LNCaP clone FGC (cell line): ENCODE measurements around the gene ERBB3.
"Not testable (repeated sequence)": the region's sequence is repeated elsewhere in the genome, so short reads cannot be mapped to it uniquely, and the experiment has no call there.

ENCODE experiments used
- DNase-seq: peaks from one replicate; pipeline ENCODE4 v3.0.0-alpha.2; 2011; ENCODE audit warnings: low read depth
- H3K4me3 ChIP-seq: 2 replicates; pipeline ENCODE4 v1.5.1; 2011; ENCODE audit warnings: mild to moderate bottlenecking, low read depth, low read length, control low read depth
- CTCF ChIP-seq: IDR thresholded peaks from 2 replicates; pipeline ENCODE4 v1.5.1; 2012; ENCODE audit warnings: mild to moderate bottlenecking; ENCODE audit not compliant: control insufficient read depth, insufficient read depth; ENCODE audit errors: extremely low read depth

Gene ERBB3

GRCh38 chr12:56061982-56062381 is 18.0 kb upstream of the ERBB3 start:
- no peak for DNase-seq
- TF ChIP-seq CTCF: no peak

DNA sequence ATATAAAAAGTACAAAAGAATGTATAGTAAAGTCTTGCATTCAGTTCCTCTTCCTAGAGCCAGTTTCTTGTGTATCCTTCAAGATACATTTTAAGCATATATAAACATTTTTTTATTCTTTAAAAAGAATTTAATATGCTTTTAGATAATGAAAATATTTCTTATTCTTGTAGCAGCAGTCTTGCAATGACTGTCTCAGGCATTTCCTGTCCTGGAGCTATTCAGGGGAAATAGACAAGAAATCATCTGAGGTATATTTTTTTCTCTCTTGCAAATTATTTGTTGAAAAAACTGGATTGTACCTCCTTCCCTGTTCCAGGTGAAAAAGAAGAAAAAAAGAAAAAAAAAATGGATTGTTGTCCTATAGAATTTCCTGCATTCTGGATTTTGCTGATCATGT is 17.0 kb upstream of the ERBB3 start:
- no peak for DNase-seq
- no peak for TF ChIP-seq CTCF
- no peak overlapping the region for H3K4me3 ChIP-seq

More at GRCh38 chr12:56061982-56062381, 18.0 kb upstream of the ERBB3 start:
- no peak overlapping the region for H3K4me3 ChIP-seq

DNA sequence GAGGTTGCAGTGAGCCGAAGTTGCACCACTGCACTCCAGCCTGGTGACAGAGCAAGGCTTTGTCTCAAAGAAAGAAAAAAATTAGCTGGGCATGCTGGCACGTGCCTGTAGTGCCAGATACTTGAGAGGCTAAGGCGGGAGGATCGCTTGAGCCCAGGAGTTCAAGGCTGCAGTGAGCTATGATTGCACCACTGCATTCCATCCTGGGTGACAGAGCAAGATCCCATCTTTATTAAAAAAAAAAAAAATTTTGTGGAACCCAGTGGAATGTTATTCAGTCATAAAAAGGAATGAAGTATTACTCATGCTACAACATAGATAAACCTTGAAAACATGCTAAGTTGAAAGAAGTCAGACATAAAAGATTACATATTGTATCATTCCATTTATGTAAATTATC is 8.3 kb upstream of the ERBB3 start:
- no peak for TF ChIP-seq CTCF
- DNase-seq: no peak
- H3K4me3 ChIP-seq: no peak overlapping the region

DNA sequence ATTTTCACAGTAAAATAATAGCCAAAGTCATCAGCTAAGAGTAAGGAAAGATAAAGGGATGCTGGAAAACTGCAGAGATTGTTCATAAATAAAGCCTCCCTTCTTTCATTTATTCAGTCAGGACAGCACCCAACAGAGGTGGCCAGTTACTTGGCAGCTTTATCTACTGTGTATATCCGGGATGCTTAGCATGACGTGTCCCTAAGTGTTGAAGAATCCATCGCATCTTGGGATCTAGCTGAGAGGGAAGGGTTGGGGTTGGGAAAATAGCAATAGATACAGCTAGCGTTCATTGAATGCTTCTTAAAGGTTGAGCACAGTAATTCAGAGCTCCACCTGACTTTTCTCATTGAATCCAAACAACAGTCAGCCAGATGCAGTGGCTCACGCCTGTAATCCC is 5.6 kb upstream of the ERBB3 start:
- no peak for TF ChIP-seq CTCF
- H3K4me3 ChIP-seq: no peak overlapping the region
- DNase-seq: no peak

GRCh38 chr12:56077966-56078365 is 2.0 kb upstream of the ERBB3 start:
- DNase-seq, H3K4me3 ChIP-seq: not testable (repeated sequence)

DNA sequence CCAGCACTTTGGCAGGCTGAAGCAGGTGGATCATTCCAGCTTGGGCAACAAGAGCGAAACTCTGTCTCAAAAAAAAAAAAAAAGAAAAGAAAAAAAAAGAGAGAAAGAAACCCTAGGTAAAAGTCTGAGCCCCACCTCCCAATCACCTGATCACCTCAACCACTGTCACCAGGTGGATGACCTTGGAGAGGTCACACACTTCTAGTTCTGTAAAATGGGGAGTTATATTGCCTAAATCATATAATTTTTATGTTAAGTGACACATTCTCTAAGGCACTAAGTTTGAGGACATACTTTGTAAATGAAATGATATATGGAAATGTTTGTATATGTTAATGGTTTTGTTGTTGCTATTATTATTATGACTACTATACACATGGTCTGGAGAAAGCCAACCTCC is 1.5 kb upstream of the ERBB3 start:
- no peak for TF ChIP-seq CTCF
- H3K4me3 ChIP-seq: no peak overlapping the region; the same call in 1 of the 2 replicates
- DNase-seq: no peak

GRCh38 chr12:56078931-56079722 is 838 bp upstream of the ERBB3 start:
- DNase-seq: peak; percentile 78
- H3K4me3 ChIP-seq: peak overlapping the region; percentile 97
- peak; percentile 86 for TF ChIP-seq CTCF
